Naive thymus-derived CD4-positive, alpha-beta T cell (primary cell): ENCODE data around the gene PKD1L1. TPM values are rescaled to one million over a fixed set of nuclear protein-coding genes. Genes with fewer than 3 reads are reported as not detected.
"Not testable (repeated sequence)": the region's sequence is repeated elsewhere in the genome, so short reads cannot be mapped to it uniquely, and the experiment has no call there.

Experiments
- ATAC-seq: fragments of 150-1000 bp; cut with Tn5 transposase; 2 replicates; pipeline ENCODE4 v1.10.0; 2021; ENCODE audit warnings: mild to moderate bottlenecking, moderate library complexity
- CTCF ChIA-PET: fragments of 350-600 bp; sonication (Branson Sonifier 250); formaldehyde crosslinking; loops from one replicate; lab custom pipeline; 2021; ENCODE audit warnings: antibody characterized with exemption; lab: Charles Lee
- POLR2A ChIA-PET: fragments of 350-600 bp; sonication (Branson Sonifier 250); formaldehyde crosslinking; loops from one replicate; lab custom pipeline; 2021; ENCODE audit warnings: antibody characterized with exemption, inconsistent platforms; lab: Charles Lee
- DNase-seq, 9 donors: peaks; one replicate each; pipeline versions ENCODE4 v3.0.0 to v3.0.0-alpha.2; 2020 to 2022; ENCODE audit warnings: mixed read lengths in 1 of 9
- H3K27ac ChIP-seq: one replicate; pipeline ENCODE4 v1.7.0; 2013; ENCODE audit warnings: mild to moderate bottlenecking, low read depth, low read length, moderate library complexity
- H3K27me3 ChIP-seq, 2 donors: one replicate each; pipeline ENCODE4 v1.7.0; 2013; ENCODE audit warnings: low read length in 2 of 2, mild to moderate bottlenecking in 2 of 2, moderate library complexity in 2 of 2; ENCODE audit not compliant: control insufficient read depth in 2 of 2, insufficient read depth in 2 of 2
- H3K36me3 ChIP-seq, 3 experiments: 1 replicate in 2 of 3; 2 replicates in 1 of 3; pipeline ENCODE4 v1.7.0; 2013; ENCODE audit warnings: low read length in 3 of 3, mild to moderate bottlenecking in 3 of 3, moderate library complexity in 1 of 3; ENCODE audit not compliant: insufficient read depth in 3 of 3, control insufficient read depth in 2 of 3
- H3K4me1 ChIP-seq, 2 donors: one replicate each; pipeline ENCODE4 v1.7.0; 2013; ENCODE audit warnings: low read length in 2 of 2, mild to moderate bottlenecking in 2 of 2, moderate library complexity in 1 of 2; ENCODE audit not compliant: control insufficient read depth in 2 of 2, insufficient read depth in 2 of 2
- H3K4me3 ChIP-seq: 2 replicates; pipeline ENCODE4 v1.7.0; 2013; ENCODE audit warnings: mild to moderate bottlenecking, low read length
- H3K9me3 ChIP-seq, 3 experiments: 1 replicate in 2 of 3; 2 replicates in 1 of 3; pipeline ENCODE4 v1.7.0; 2013; ENCODE audit warnings: low read length in 3 of 3; ENCODE audit not compliant: control insufficient read depth in 2 of 3
- H3K27ac Mint-ChIP-seq, 9 donors: one replicate each; pipeline ENCODE4 v1.8.0; 2020 to 2022; ENCODE audit warnings: mixed read lengths in 9 of 9, mild to moderate bottlenecking in 8 of 9, moderate library complexity in 5 of 9, inconsistent platforms in 2 of 9
- H3K27me3 Mint-ChIP-seq, 5 donors: one replicate each; pipeline ENCODE4 v1.8.0; 2021 to 2022; ENCODE audit warnings: mixed read lengths in 5 of 5, mild to moderate bottlenecking in 1 of 5
- H3K36me3 Mint-ChIP-seq, 5 donors: one replicate each; pipeline ENCODE4 v1.8.0; 2020 to 2022; ENCODE audit warnings: mixed read lengths in 5 of 5, mild to moderate bottlenecking in 3 of 5, inconsistent platforms in 1 of 5
- H3K4me1 Mint-ChIP-seq, 7 donors: one replicate each; pipeline ENCODE4 v1.8.0; 2020 to 2022; ENCODE audit warnings: mixed read lengths in 7 of 7, mild to moderate bottlenecking in 3 of 7, inconsistent platforms in 1 of 7
- H3K4me3 Mint-ChIP-seq, 10 donors: one replicate each; pipeline ENCODE4 v1.8.0; 2020 to 2022; ENCODE audit warnings: mild to moderate bottlenecking in 10 of 10, mixed read lengths in 10 of 10, moderate library complexity in 6 of 10, inconsistent platforms in 2 of 10
- H3K9me3 Mint-ChIP-seq, 11 donors: one replicate each; pipeline ENCODE4 v1.8.0; 2020 to 2022; ENCODE audit warnings: mixed read lengths in 11 of 11, mild to moderate bottlenecking in 4 of 11, inconsistent platforms in 1 of 11, moderate library complexity in 1 of 11
- intact Hi-C, 2 donors: fragments of 100-400 bp; cut with micrococcal nuclease; formaldehyde crosslinking; loops; one replicate each; pipeline ENCODE4 v1.15.1; 2023
- polyA plus RNA-seq, 2 donors: library from polyadenylated mRNA; unstranded; fragments of 300-500 nt; fragmentation: Illumina TruSeq; gene quantifications; one replicate each; pipeline ENCODE4 v1.2.3, GENCODE V29; 2021
- total RNA-seq, 6 experiments: library from RNA in 5 of 6; stranded (reverse) in 5 of 6; gene quantifications; 1 replicate in 5 of 6; 2 replicates in 1 of 6; pipeline ENCODE4 v1.2.3 and lab custom pipeline; 2021 to 2026

PKD1L1 gene
- total and polyA plus RNA-seq, 7 experiments from 2014 or later, result 0.07 to 1.5 (median 0.83) TPM; not detected in 1

DNA sequence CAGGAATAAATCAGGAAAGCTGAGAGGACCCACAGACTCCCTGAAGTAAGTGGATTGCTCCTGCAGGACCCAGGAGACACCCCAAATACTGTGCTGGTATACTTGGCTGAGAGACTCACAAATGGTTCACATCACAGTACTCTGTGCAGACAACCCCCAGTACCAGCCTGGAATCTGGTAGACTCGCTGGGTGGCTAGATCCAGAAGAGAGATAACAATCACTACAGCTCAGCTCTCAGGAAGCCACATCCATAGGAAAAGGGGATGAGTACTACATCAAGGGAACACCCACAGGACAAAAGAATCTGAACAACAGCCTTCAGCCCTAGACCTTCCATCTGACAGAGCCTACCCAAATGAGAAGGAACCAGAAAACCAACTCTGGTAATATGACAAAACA, 31.8 kb downstream of the PKD1L1 start:
- H3K36me3 ChIP-seq, H3K4me3 Mint-ChIP-seq: not testable (repeated sequence)

DNA sequence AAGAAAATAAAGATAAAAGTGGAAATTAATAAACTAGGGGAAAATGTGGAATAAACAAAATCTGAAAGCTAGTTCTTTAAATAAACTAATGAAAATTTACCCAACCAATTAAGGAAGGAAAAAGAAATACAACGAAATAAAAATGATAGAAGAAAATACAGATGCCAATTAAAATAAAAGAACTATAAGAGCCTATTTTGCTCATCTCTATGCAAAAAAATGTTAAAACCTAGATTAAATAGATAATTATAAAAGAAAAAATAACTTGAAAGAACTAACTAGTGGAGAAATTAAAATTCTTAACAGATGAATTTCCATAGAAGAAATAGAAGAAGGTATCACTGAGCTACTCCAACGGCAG, 32.7 kb downstream of the PKD1L1 start:
- ATAC-seq (no peak), DNase-seq (no peak)
- intact Hi-C loops, result no loop called here
- H3K4me3 ChIP-seq, result no peak overlapping the region
- H3K27me3 Mint-ChIP-seq, result peaks cover 0 to 24% (median 5%) of the 10 kb centered on the region in 5 donors
- no peak overlapping the region for H3K27ac Mint-ChIP-seq
- H3K4me1 Mint-ChIP-seq, result no peaks in the 10 kb centered on the region
- H3K9me3 Mint-ChIP-seq, result no peaks in the 10 kb centered on the region
- no peaks in the 10 kb centered on the region for H3K9me3 ChIP-seq
- H3K36me3 Mint-ChIP-seq, result peaks cover 0 to 18% (median 5%) of the 10 kb centered on the region in 5 donors
- no peak overlapping the region for H3K4me3 Mint-ChIP-seq
- H3K27ac ChIP-seq, result no peak overlapping the region
- no peaks in the 10 kb centered on the region for H3K36me3 ChIP-seq
- no peaks in the 10 kb centered on the region for H3K27me3 ChIP-seq
- no peaks in the 10 kb centered on the region for H3K4me1 ChIP-seq
- POLR2A ChIA-PET, result no interaction called here
- CTCF ChIA-PET, result no interaction called here

More for the DNA sequence above, 31.8 kb downstream of the PKD1L1 start:
- H3K27me3 Mint-ChIP-seq, result peaks cover 0 to 24% (median 5%) of the 10 kb centered on the region in 5 donors
- peaks cover 0 to 14% (median 5%) of the 10 kb centered on the region in 5 donors for H3K36me3 Mint-ChIP-seq
- intact Hi-C loops, CTCF ChIA-PET, H3K4me3 ChIP-seq, H3K27me3 ChIP-seq, H3K9me3 ChIP-seq, H3K4me1 Mint-ChIP-seq, ATAC-seq, H3K27ac ChIP-seq, H3K4me1 ChIP-seq, H3K9me3 Mint-ChIP-seq, DNase-seq: not testable (repeated sequence)
- H3K27ac Mint-ChIP-seq, result peak overlapping the region in 1 of 9 donors; percentile 21
- POLR2A ChIA-PET, result interaction anchor here (0.5 kb wide), 1 partner anchor 14 kb away, joined by 4 read pairs; no protein-coding TSS in a partner anchor

DNA sequence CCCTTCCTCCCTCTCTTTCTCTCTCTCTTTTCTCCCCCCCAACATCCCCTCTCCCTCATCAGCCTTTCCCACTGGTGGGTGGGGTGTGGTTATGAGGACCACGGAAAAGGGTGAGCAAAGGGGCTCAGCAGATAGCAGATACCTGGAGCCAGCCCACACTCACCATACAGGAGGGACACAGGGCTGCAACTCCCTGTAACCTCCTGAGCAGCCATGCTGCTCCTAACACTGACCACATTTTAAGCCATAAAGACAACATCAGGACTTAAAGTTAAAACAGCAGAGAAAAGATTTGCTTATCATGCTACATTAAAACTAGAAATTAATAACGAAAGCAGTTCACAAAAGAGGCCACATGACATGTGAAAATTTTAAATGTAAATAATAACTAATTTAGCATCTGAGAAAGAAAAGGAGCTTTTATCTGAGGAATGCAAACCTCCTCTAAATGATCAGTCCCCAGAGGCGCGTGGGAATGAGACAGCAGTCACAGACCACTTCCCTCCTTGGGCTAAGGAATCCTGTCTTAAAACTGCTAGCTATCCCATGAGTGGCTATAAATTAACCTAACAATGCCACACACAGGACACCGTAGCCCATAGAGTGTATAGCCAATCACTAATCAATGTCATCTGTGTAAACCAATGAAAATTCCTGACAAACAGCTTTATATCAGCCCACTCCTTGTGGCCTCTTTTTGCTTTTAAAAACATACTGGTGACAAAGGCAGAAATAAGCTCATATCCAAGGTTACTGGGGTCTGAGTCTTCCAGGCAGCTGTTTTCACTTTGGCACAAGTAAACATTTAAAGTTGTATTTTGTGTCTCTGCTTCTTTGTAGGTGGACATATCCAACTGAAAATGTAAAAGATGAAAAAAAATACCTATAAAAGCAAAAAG, 33.3 kb downstream of the PKD1L1 start:
- intact Hi-C loops, result no loop called here
- Mint-ChIP-seq H3K27ac (no peak overlapping the region), H3K4me1 (no peaks in the 10 kb centered on the region), H3K36me3 (peaks cover 0 to 18% (median 5%) of the 10 kb centered on the region in 5 donors), H3K27me3 (peaks cover 0 to 24% (median 5%) of the 10 kb centered on the region in 5 donors), H3K4me3 (no peak overlapping the region), H3K9me3 (no peaks in the 10 kb centered on the region)
- Histone ChIP-seq H3K9me3 (no peaks in the 10 kb centered on the region), H3K27ac (no peak overlapping the region), H3K4me1 (no peaks in the 10 kb centered on the region), H3K27me3 (no peaks in the 10 kb centered on the region), H3K4me3 (no peak overlapping the region), H3K36me3 (no peaks in the 10 kb centered on the region)
- DNase-seq, result no peak
- no peak for ATAC-seq
- ChIA-PET CTCF (no interaction called here), POLR2A (no interaction called here)

DNA sequence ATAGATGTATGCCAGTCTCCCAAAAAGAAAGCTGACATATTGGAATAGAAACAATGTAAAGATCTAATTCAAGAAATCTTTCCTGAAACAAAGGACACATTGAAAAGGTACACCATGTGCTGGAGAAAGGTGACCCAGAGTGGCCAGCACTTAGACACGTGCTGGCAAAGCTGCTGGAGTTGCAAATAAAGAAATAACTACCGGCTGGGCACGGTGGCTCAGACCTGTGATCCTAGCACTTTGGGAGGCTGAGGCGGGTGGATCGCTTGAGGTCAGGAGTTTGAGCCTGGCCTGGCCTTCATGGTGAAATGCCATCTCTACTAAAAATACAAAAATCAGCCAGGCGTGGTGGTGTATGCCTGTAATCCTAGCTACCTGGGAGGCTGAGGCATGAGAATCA, 35.9 kb downstream of the PKD1L1 start:
- H3K4me1 ChIP-seq, result no peaks in the 10 kb centered on the region
- no peak overlapping the region for H3K27ac ChIP-seq
- no peak overlapping the region for H3K4me3 Mint-ChIP-seq
- H3K4me3 ChIP-seq, result no peak overlapping the region
- intact Hi-C loops, result no loop called here
- no peaks in the 10 kb centered on the region for H3K9me3 Mint-ChIP-seq
- no peak for DNase-seq
- H3K27ac Mint-ChIP-seq, result no peak overlapping the region
- no peaks in the 10 kb centered on the region for H3K27me3 ChIP-seq
- H3K4me1 Mint-ChIP-seq, result no peaks in the 10 kb centered on the region
- H3K36me3 Mint-ChIP-seq, result peaks cover 0 to 18% (median 5%) of the 10 kb centered on the region in 5 donors
- H3K9me3 ChIP-seq, result no peaks in the 10 kb centered on the region
- H3K27me3 Mint-ChIP-seq, result peaks cover 0 to 12% (median 5%) of the 10 kb centered on the region in 5 donors
- no peaks in the 10 kb centered on the region for H3K36me3 ChIP-seq
- ChIA-PET POLR2A (no interaction called here), CTCF (no interaction called here)
- no peak for ATAC-seq

DNA sequence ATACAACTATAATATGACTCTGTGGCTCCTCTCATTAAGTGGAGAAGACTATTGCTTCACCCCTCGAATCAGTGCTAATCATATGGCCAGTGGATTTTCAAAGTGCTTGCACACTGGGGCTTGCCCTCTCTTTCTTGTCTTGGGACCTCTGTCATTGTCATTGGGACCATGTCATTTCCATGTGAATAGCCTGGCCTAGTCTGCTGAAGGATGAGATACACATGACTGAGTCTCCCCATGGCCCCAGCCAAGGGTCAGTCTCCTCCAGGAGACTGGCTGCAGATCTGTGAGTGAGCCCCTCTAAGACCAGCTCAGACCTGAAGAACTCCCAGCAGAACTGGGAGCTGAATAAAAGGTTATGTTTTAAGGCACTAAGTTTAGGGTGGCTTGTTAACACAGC, 39.5 kb downstream of the PKD1L1 start:
- Histone ChIP-seq H3K9me3 (no peaks in the 10 kb centered on the region), H3K4me3 (no peak overlapping the region), H3K27ac (no peak overlapping the region), H3K4me1 (no peaks in the 10 kb centered on the region), H3K36me3 (no peaks in the 10 kb centered on the region), H3K27me3 (no peaks in the 10 kb centered on the region)
- POLR2A ChIA-PET, result no interaction called here
- peaks cover 0 to 12% (median 5%) of the 10 kb centered on the region in 5 donors for H3K36me3 Mint-ChIP-seq
- no peak for ATAC-seq
- H3K27me3 Mint-ChIP-seq, result peaks cover 0 to 5% (median 1%) of the 10 kb centered on the region in 5 donors
- H3K9me3 Mint-ChIP-seq, result no peaks in the 10 kb centered on the region
- no peak overlapping the region for H3K27ac Mint-ChIP-seq
- no peaks in the 10 kb centered on the region for H3K4me1 Mint-ChIP-seq
- intact Hi-C loops, result no loop called here
- DNase-seq, result no peak
- H3K4me3 Mint-ChIP-seq, result no peak overlapping the region
- CTCF ChIA-PET, result no interaction called here

DNA sequence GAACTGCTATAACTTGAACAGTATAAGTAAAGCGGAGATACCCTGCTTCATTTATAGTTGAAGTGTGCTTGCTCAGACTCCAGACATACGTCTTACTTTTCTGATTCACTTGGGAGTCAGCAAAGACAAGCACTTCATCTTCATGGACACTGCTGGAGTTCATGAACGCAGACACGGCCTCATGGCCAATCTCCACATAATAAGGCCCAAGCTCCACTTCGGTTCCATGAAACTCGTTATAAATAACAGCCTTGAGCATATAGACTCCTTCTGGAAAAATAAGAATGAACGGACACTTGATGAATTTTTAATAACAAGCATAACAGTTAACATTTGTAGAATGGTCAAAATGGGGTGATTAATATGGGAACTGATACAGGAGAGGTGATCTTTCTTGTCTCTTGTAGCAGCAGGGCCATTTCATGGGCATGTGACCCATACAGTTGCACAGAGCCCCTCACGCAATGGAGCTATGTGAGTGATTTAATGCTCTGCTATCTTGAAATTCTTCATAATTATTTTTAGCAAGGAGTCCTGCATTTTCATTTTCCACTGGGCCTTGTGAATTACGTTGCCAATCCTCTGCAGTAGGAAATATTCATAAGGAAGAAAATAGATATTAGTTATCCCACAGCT, 40.2 kb downstream of the PKD1L1 start:
- ChIA-PET POLR2A (no interaction called here), CTCF (no interaction called here)
- Histone ChIP-seq H3K9me3 (no peaks in the 10 kb centered on the region), H3K4me3 (no peak overlapping the region), H3K36me3 (no peaks in the 10 kb centered on the region), H3K27ac (no peak overlapping the region), H3K27me3 (no peaks in the 10 kb centered on the region), H3K4me1 (no peaks in the 10 kb centered on the region)
- DNase-seq, result no peak
- intact Hi-C loops, result no loop called here
- Mint-ChIP-seq H3K36me3 (peaks cover 0 to 10% (median 5%) of the 10 kb centered on the region in 5 donors), H3K27me3 (peaks cover 0 to 5% (median 0%) of the 10 kb centered on the region in 5 donors), H3K9me3 (no peaks in the 10 kb centered on the region), H3K4me1 (no peaks in the 10 kb centered on the region), H3K4me3 (no peak overlapping the region), H3K27ac (no peak overlapping the region)
- no peak for ATAC-seq
